ENCODE measurements around the gene MRPL20.

GRCh38 chr1:1388078-1388472 lies 19.0 kb downstream of the MRPL20 start:
- TF ChIP-seq, protein P1, sequence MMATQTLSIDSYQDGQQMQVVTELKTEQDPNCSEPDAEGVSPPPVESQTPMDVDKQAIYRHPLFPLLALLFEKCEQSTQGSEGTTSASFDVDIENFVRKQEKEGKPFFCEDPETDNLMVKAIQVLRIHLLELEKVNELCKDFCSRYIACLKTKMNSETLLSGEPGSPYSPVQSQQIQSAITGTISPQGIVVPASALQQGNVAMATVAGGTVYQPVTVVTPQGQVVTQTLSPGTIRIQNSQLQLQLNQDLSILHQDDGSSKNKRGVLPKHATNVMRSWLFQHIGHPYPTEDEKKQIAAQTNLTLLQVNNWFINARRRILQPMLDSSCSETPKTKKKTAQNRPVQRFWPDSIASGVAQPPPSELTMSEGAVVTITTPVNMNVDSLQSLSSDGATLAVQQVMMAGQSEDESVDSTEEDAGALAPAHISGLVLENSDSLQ (IDR thresholded peaks at IDR 0.05) = no peak
- TF ChIP-seq BHLHE40 (IDR thresholded peaks at IDR 0.05; ENCODE audit: borderline replicate concordance) = no peak
- TF ChIP-seq ZNF384 (IDR thresholded peaks at IDR 0.05) = no peak
- no peak for TF ChIP-seq TARDBP (IDR thresholded peaks at IDR 0.05)
- TF ChIP-seq ELF4 (IDR thresholded peaks at IDR 0.05) = no peak
